Panc1 (cell line): Measurements from ENCODE around the gene NOSTRIN. TPM values are rescaled to one million over a fixed set of nuclear protein-coding genes. Genes with fewer than 3 reads are reported as not detected.
"Not testable (repeated sequence)": the region's sequence is repeated elsewhere in the genome, so short reads cannot be mapped to it uniquely, and the experiment has no call there.

Experiments
- ATAC-seq: fragments of 200-7000 bp; cut with Tn5 transposase; 2 replicates; pipeline ENCODE4 v1.9.1; 2020; ENCODE audit warnings: mild to moderate bottlenecking, moderate library complexity
- BruUV-seq: library from RNA; stranded (reverse); fragments of 400-500 nt; replicated peaks from 2 replicates; lab custom pipeline; 2021; lab: Mats Ljungman, UMichigan
- CTCF ChIA-PET: fragments of 300-600 bp; sonication (Branson Sonifier 250); formaldehyde crosslinking; loops from one replicate; lab custom pipeline; 2022; ENCODE audit warnings: antibody characterized with exemption; lab: Charles Lee
- POLR2A ChIA-PET: fragments of 300-600 bp; sonication (Branson Sonifier 250); formaldehyde crosslinking; loops from one replicate; lab custom pipeline; 2022; ENCODE audit warnings: antibody characterized with exemption; lab: Charles Lee
- DNase-seq: peaks from one replicate; pipeline ENCODE4 v3.0.0-alpha.2; 2010; ENCODE audit warnings: low read depth, low spot score
- H3K27ac ChIP-seq: 2 replicates; pipeline ENCODE4 v1.5.1; 2011; ENCODE audit warnings: mild to moderate bottlenecking, low read length, inconsistent platforms
- H3K27me3 ChIP-seq: fragments of 200-500 bp; sonication (Bioruptor generic); 2 replicates; pipeline ENCODE4 v1.6.0; 2014; ENCODE audit warnings: low read length, inconsistent platforms; ENCODE audit not compliant: control insufficient read depth, insufficient read depth
- H3K36me3 ChIP-seq: fragments of 200-500 bp; sonication (Bioruptor generic); 2 replicates; pipeline ENCODE4 v1.5.1; 2014; ENCODE audit warnings: inconsistent platforms, mild to moderate bottlenecking, low read length, moderate library complexity; ENCODE audit not compliant: control insufficient read depth, insufficient read depth
- H3K4me1 ChIP-seq: 2 replicates; pipeline ENCODE4 v1.5.1; 2011; ENCODE audit warnings: inconsistent platforms, mild to moderate bottlenecking, low read length, moderate library complexity; ENCODE audit not compliant: control insufficient read depth, insufficient read depth
- H3K4me3 ChIP-seq, 2 experiments: 2 replicates each; pipeline ENCODE4 v1.5.1; 2011 to 2012; ENCODE audit warnings: low read depth in 2 of 2, low read length in 2 of 2, mild to moderate bottlenecking in 2 of 2, inconsistent platforms in 1 of 2, moderate library complexity in 1 of 2
- H3K9me3 ChIP-seq: fragments of 200-500 bp; sonication (Bioruptor generic); 2 replicates; pipeline ENCODE4 v1.5.1; 2014; ENCODE audit warnings: low read depth, mild to moderate bottlenecking, inconsistent platforms, low read length, moderate library complexity; ENCODE audit not compliant: control insufficient read depth, insufficient read depth
- CTCF ChIP-seq: fragments of 450-650 bp; IDR thresholded peaks from 2 replicates; pipeline ENCODE4 v1.5.1; 2017; ENCODE audit warnings: mild to moderate bottlenecking
- POLR2AphosphoS5 ChIP-seq: IDR thresholded peaks from 2 replicates; pipeline ENCODE4 v1.6.1; 2012; ENCODE audit warnings: mild to moderate bottlenecking, low read depth, low read length, moderate library complexity
- REST ChIP-seq, 2 experiments: IDR thresholded peaks; 2 replicates each; pipeline ENCODE4 v1.6.1; 2011 to 2012; ENCODE audit warnings: low read depth in 2 of 2, control low read depth in 1 of 2, low read length in 1 of 2, mild to moderate bottlenecking in 1 of 2, moderate library complexity in 1 of 2; ENCODE audit not compliant: insufficient read depth in 1 of 2
- SIN3A ChIP-seq: IDR thresholded peaks from 2 replicates; pipeline ENCODE4 v1.6.1; 2012; ENCODE audit warnings: low read depth, mild to moderate bottlenecking, low read length, moderate library complexity, borderline replicate concordance; ENCODE audit not compliant: insufficient read depth
- TCF7L2 ChIP-seq: IDR thresholded peaks from 2 replicates; pipeline ENCODE4 v1.6.1; 2011; ENCODE audit warnings: mild to moderate bottlenecking, low read depth, low read length, inconsistent platforms
- in situ Hi-C: cut with HindIII; loops from 2 replicates; pipeline ENCODE4 v1.10.0; 2016; ENCODE audit warnings: low sequenced_read_pairs, low pct_unique_long_range_greater_than_20kb
- intact Hi-C: fragments of 100-400 bp; cut with micrococcal nuclease; formaldehyde crosslinking; loops from one replicate; pipeline ENCODE4 v1.10.0; 2022; ENCODE audit not compliant: unreplicated experiment
- total RNA-seq: library from RNA; stranded (reverse); gene quantifications from one replicate; pipeline ENCODE4 v1.2.1, GENCODE V29; 2021; ENCODE audit not compliant: unreplicated experiment

The NOSTRIN gene
- total RNA-seq, 1 experiment from 2014 or later: not detected

GRCh38 chr2:168855601-168856000, 53.2 kb downstream of the NOSTRIN start:
- TF ChIP-seq SIN3A (no peak), CTCF (no peak), POLR2AphosphoS5 (no peak), TCF7L2 (no peak), REST (IDR thresholded peaks at IDR 0.05; ENCODE audit: insufficient read depth in 1 of 2, low read depth in 2 of 2, low read length in 1 of 2) (no peak)
- Histone ChIP-seq H3K27ac (no peak overlapping the region), H3K27me3 (no peaks in the 10 kb centered on the region), H3K4me3 (no peak overlapping the region), H3K4me1 (no peaks in the 10 kb centered on the region), H3K36me3 (no peaks in the 10 kb centered on the region), H3K9me3 (no peaks in the 10 kb centered on the region)
- ChIA-PET POLR2A (no interaction called here), CTCF (no interaction called here)
- in situ Hi-C loops: no loop called here
- DNase-seq: no peak
- intact Hi-C loops: no loop called here
- no peak for ATAC-seq
- no TSS peak for BruUV-seq

GRCh38 chr2:168858146-168858545, 55.7 kb downstream of the NOSTRIN start:
- H3K4me1 ChIP-seq: no peaks in the 10 kb centered on the region
- no peaks in the 10 kb centered on the region for H3K27me3 ChIP-seq
- no peak for DNase-seq
- ChIA-PET POLR2A (no interaction called here), CTCF (no interaction called here)
- in situ Hi-C loops: no loop called here
- BruUV-seq: no TSS peak
- TF ChIP-seq POLR2AphosphoS5 (no peak), REST (IDR thresholded peaks at IDR 0.05; ENCODE audit: insufficient read depth in 1 of 2, low read depth in 2 of 2, low read length in 1 of 2) (no peak), CTCF (no peak), SIN3A (no peak), TCF7L2 (no peak)
- intact Hi-C loops: no loop called here
- H3K4me3 ChIP-seq: no peak overlapping the region
- H3K9me3 ChIP-seq: no peaks in the 10 kb centered on the region
- no peak for ATAC-seq
- H3K27ac ChIP-seq: no peak overlapping the region
- H3K36me3 ChIP-seq: no peaks in the 10 kb centered on the region

- H3K27ac ChIP-seq, BruUV-seq, H3K27me3 ChIP-seq, H3K9me3 ChIP-seq, H3K4me1 ChIP-seq, H3K36me3 ChIP-seq, in situ Hi-C loops, POLR2A ChIA-PET, H3K4me3 ChIP-seq, CTCF ChIA-PET, intact Hi-C loops, DNase-seq, ATAC-seq: not testable (repeated sequence)
Observed at GRCh38 chr2:168867164-168867563, 64.7 kb downstream of the NOSTRIN start.

- DNase-seq, POLR2A ChIA-PET, intact Hi-C loops: not testable (repeated sequence)
Observed at GRCh38 chr2:168870369-168870768, 67.9 kb downstream of the NOSTRIN start.

More at GRCh38 chr2:168870369-168870768, 67.9 kb downstream of the NOSTRIN start:
- CTCF ChIA-PET, H3K36me3 ChIP-seq, H3K4me1 ChIP-seq, H3K27ac ChIP-seq, BruUV-seq, H3K9me3 ChIP-seq, H3K4me3 ChIP-seq, H3K27me3 ChIP-seq, in situ Hi-C loops, ATAC-seq: not testable (repeated sequence)
